Suprapubic skin (tissue), 4 donors: Measurements from ENCODE around the gene UBE2D2. TPM values are rescaled to one million over a fixed set of nuclear protein-coding genes. Genes with fewer than 3 reads are reported as not detected.

Experiments used
- DNase-seq, 2 donors: peaks; one replicate each; pipeline ENCODE4 v3.0.0-alpha.2; 2019; ENCODE audit warnings: low spot score in 2 of 2
- H3K27ac ChIP-seq: fragments of 200-600 bp; sonication (generic); one replicate; pipeline ENCODE4 v1.5.1; 2019
- H3K27me3 ChIP-seq: fragments of 200-600 bp; sonication (generic); one replicate; pipeline ENCODE4 v1.5.1; 2019
- H3K36me3 ChIP-seq: fragments of 200-600 bp; sonication (generic); one replicate; pipeline ENCODE4 v1.5.1; 2019
- H3K4me1 ChIP-seq: fragments of 200-600 bp; sonication (generic); one replicate; pipeline ENCODE4 v1.5.1; 2019
- H3K4me3 ChIP-seq: fragments of 200-600 bp; sonication (generic); one replicate; pipeline ENCODE4 v1.5.1; 2019; ENCODE audit warnings: mild to moderate bottlenecking
- H3K9me3 ChIP-seq: fragments of 200-600 bp; sonication (generic); one replicate; pipeline ENCODE4 v1.5.1; 2019
- CTCF ChIP-seq, 2 donors: fragments of 200-600 bp in 1 of 2; fragments of 450-650 bp in 1 of 2; sonication (generic) in 1 of 2; IDR thresholded peaks; one replicate each; pipeline ENCODE4 v1.5.1; 2016 to 2019; ENCODE audit warnings: antibody characterized with exemption in 2 of 2, mild to moderate bottlenecking in 1 of 2, moderate library complexity in 1 of 2
- EP300 ChIP-seq: sonication (generic); formaldehyde crosslinking; IDR thresholded peaks from one replicate; pipeline ENCODE4 v1.6.1; 2017; ENCODE audit warnings: antibody characterized with exemption
- POLR2A ChIP-seq, 2 donors: fragments of 450-650 bp; IDR thresholded peaks; one replicate each; pipeline ENCODE4 v1.6.1; 2017; ENCODE audit warnings: antibody characterized with exemption in 2 of 2, mild to moderate bottlenecking in 2 of 2, moderate library complexity in 2 of 2
- POLR2AphosphoS5 ChIP-seq, 3 donors: sonication (generic); formaldehyde crosslinking; IDR thresholded peaks; one replicate each; pipeline ENCODE4 v1.6.1; 2017; ENCODE audit warnings: antibody characterized with exemption in 3 of 3
- WGBS: methylation state at CpG from one replicate; pipeline ENCODE4 v1.1.5; 2018; 5-methylcytosine and 5-hydroxymethylcytosine counted together
- total RNA-seq, 4 donors: library from RNA; depleted of rRNA; stranded (reverse); fragments of >200 nt; gene quantifications; one replicate each; pipeline ENCODE4 v1.1.0, GENCODE V29; 2016

Gene UBE2D2
- total RNA-seq, 4 donors from 2014 or later: 56.6 to 70.2 (median 58.0) TPM

DNA sequence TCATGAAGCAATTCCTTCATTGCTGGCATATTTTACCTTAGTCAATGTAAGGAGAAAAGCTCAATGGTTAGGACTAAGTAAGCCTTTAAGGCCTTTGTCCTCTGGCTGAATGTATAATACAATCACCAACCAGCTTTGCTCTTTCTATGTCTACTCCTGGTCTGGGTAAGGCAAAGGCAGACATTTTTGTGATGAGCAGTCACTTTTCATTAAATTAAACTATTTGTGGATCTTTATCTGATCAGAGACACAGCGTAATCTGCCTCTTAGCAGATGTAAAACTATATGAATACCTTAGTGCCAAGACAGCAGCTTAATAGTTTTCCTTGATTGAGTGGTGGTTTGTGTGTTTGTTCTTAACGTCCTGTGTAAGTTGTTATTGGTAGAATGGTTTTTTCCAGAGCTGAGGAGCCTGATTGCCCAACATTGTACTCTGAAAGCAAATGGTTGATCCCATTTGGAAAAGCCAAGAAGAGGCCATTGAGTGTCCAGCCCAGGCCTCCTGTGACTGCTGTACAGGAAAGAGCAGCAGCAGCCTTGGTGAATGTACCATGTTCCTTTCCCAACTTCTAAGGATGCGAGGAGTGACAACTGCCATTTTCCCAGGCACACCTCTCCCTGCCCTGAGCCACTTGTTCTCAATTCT lies 70.5 kb downstream of the UBE2D2 start:
- Histone ChIP-seq H3K9me3 (no peaks in the 10 kb centered on the region), H3K4me1 (peaks cover 9% of the 10 kb centered on the region), H3K4me3 (no peak overlapping the region), H3K27ac (no peak overlapping the region), H3K27me3 (no peaks in the 10 kb centered on the region), H3K36me3 (peaks cover 25% of the 10 kb centered on the region)
- WGBS: 71% methylated on average over 3 of the region's 3 CpGs
- TF ChIP-seq POLR2A (IDR thresholded peaks at IDR 0.05) (no peak), EP300 (no peak), POLR2AphosphoS5 (IDR thresholded peaks at IDR 0.05) (no peak), CTCF (IDR thresholded peaks at IDR 0.05) (no peak)
- DNase-seq: no peak

- no peak overlapping the region for H3K27ac ChIP-seq
- H3K36me3 ChIP-seq: peaks cover 7% of the 10 kb centered on the region
- no peak overlapping the region for H3K4me3 ChIP-seq
- peak in 1 of 2 donors; percentile 77 for DNase-seq
- TF ChIP-seq CTCF (IDR thresholded peaks at IDR 0.05): peak; percentile 95 to 96
- peak in 1 of 3 donors; percentile 3 for TF ChIP-seq POLR2AphosphoS5 (IDR thresholded peaks at IDR 0.05)
- no peak for TF ChIP-seq POLR2A (IDR thresholded peaks at IDR 0.05)
- no peaks in the 10 kb centered on the region for H3K9me3 ChIP-seq
- no peaks in the 10 kb centered on the region for H3K27me3 ChIP-seq
- WGBS: 5% methylated on average over 6 of the region's 6 CpGs
- H3K4me1 ChIP-seq: peaks cover 27% of the 10 kb centered on the region
These were observed 72.3 kb downstream of the UBE2D2 start for GRCh38 chr5:139633295-139634027.

GRCh38 chr5:139634028-139634325 lies 72.8 kb downstream of the UBE2D2 start:
- peaks cover 32% of the 10 kb centered on the region for H3K4me1 ChIP-seq
- H3K36me3 ChIP-seq: peaks cover 2% of the 10 kb centered on the region
- H3K27me3 ChIP-seq: no peaks in the 10 kb centered on the region
- H3K4me3 ChIP-seq: no peak overlapping the region
- no peak overlapping the region for H3K27ac ChIP-seq
- no peak for DNase-seq
- 69% methylated on average over 2 of the region's 2 CpGs for WGBS
- no peak for TF ChIP-seq EP300
- no peak for TF ChIP-seq POLR2AphosphoS5 (IDR thresholded peaks at IDR 0.05)
- TF ChIP-seq POLR2A (IDR thresholded peaks at IDR 0.05): no peak
- TF ChIP-seq CTCF (IDR thresholded peaks at IDR 0.05): no peak
- H3K9me3 ChIP-seq: no peaks in the 10 kb centered on the region

GRCh38 chr5:139634541-139634940 lies 73.4 kb downstream of the UBE2D2 start:
- TF ChIP-seq CTCF (IDR thresholded peaks at IDR 0.05) (no peak), POLR2AphosphoS5 (IDR thresholded peaks at IDR 0.05) (no peak), EP300 (no peak), POLR2A (IDR thresholded peaks at IDR 0.05) (no peak)
- no peaks in the 10 kb centered on the region for H3K36me3 ChIP-seq

GRCh38 chr5:139635191-139635590 lies 74.1 kb downstream of the UBE2D2 start:
- no peaks in the 10 kb centered on the region for H3K27me3 ChIP-seq
- 38% methylated on average over 1 of the region's 1 CpG for WGBS
- no peak overlapping the region for H3K4me3 ChIP-seq
- no peak overlapping the region for H3K27ac ChIP-seq
- TF ChIP-seq POLR2AphosphoS5 (IDR thresholded peaks at IDR 0.05) (no peak), POLR2A (IDR thresholded peaks at IDR 0.05) (no peak), EP300 (no peak), CTCF (IDR thresholded peaks at IDR 0.05) (no peak)
- peaks cover 42% of the 10 kb centered on the region for H3K4me1 ChIP-seq
- DNase-seq: no peak
- H3K36me3 ChIP-seq: no peaks in the 10 kb centered on the region
- no peaks in the 10 kb centered on the region for H3K9me3 ChIP-seq

More at GRCh38 chr5:139634541-139634940, 73.4 kb downstream of the UBE2D2 start:
- H3K27me3 ChIP-seq: no peaks in the 10 kb centered on the region
- no peak for DNase-seq
- no peaks in the 10 kb centered on the region for H3K9me3 ChIP-seq
- H3K4me3 ChIP-seq: no peak overlapping the region
- no peak overlapping the region for H3K27ac ChIP-seq
- peaks cover 38% of the 10 kb centered on the region for H3K4me1 ChIP-seq
- 84% methylated on average over 3 of the region's 3 CpGs for WGBS
